ENCODE measurements around the gene SIGLEC12. TPM values are rescaled to one million over a fixed set of nuclear protein-coding genes. Genes with fewer than 3 reads are reported as not detected.

SIGLEC12 gene
- total RNA-seq, 1 donor from 2014 or later = 0.52 TPM

DNA sequence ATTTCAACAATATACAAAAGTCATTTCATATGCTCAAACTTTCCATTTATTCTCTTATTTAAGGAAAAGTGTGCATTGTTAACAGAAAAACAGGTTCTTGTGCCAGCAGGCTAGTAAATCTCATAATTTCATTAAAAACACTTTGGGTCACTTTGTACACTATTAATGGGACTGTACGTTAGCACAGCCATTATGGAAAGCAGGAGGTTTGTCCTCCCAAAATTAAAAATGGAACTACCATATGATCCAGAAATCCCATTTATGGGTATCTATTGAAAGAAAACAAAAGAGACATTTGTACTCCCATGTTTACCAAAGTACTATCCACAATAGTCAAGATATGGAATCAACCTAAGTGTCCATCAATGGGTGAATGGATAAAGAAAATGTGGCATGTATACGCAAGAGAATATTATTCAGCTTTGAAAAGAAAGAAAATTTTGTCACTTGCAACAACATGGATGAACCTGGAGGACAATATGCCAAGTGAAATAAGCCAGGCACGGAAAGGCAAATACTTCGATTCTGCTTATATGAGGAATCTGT is 38.3 kb upstream of the SIGLEC12 start:
- Mint-ChIP-seq H3K27me3 (ENCODE audit: insufficient read depth) (peaks cover under 1% of the 10 kb centered on the region), H3K4me3 (no peak overlapping the region), H3K4me1 (ENCODE audit: low read depth) (no peaks in the 10 kb centered on the region), H3K27ac (no peak overlapping the region), H3K36me3 (ENCODE audit: low read depth) (no peaks in the 10 kb centered on the region), H3K9me3 (no peaks in the 10 kb centered on the region)
- intact Hi-C loops (cut with micrococcal nuclease) = no loop called here
- no peak for DNase-seq (ENCODE audit: low spot score)

GRCh38 chr19:51535535-51535934 is 33.9 kb upstream of the SIGLEC12 start:
- H3K27me3 Mint-ChIP-seq (ENCODE audit: insufficient read depth) = peaks cover 17% of the 10 kb centered on the region

GRCh38 chr19:51531349-51532315 is 30.0 kb upstream of the SIGLEC12 start, which contains the start of gene SIGLEC6:
Gene SIGLEC6 (minus strand): TSS chr19:51531670. CDS start chr19:51531648, 22 bp downstream.
- Mint-ChIP-seq H3K9me3 (no peaks in the 10 kb centered on the region), H3K27ac (no peak within 1 kb of the TSS), H3K4me3 (no peak within 1 kb of the TSS), H3K4me1 (ENCODE audit: low read depth) (no peaks in the 10 kb centered on the region), H3K27me3 (ENCODE audit: insufficient read depth) (peaks cover 21% of the 10 kb centered on the region), H3K36me3 (ENCODE audit: low read depth) (no peaks in the 10 kb centered on the region)
- no peak for DNase-seq (ENCODE audit: low spot score)
- intact Hi-C loops (cut with micrococcal nuclease) = no loop called here

More at GRCh38 chr19:51535535-51535934, 33.9 kb upstream of the SIGLEC12 start:
- no peaks in the 10 kb centered on the region for H3K4me1 Mint-ChIP-seq (ENCODE audit: low read depth)
- no peaks in the 10 kb centered on the region for H3K9me3 Mint-ChIP-seq
- H3K4me3 Mint-ChIP-seq = no peak overlapping the region
- no peak for DNase-seq (ENCODE audit: low spot score)
- H3K36me3 Mint-ChIP-seq (ENCODE audit: low read depth) = no peaks in the 10 kb centered on the region
- H3K27ac Mint-ChIP-seq = no peak overlapping the region
- intact Hi-C loops (cut with micrococcal nuclease) = no loop called here

DNA sequence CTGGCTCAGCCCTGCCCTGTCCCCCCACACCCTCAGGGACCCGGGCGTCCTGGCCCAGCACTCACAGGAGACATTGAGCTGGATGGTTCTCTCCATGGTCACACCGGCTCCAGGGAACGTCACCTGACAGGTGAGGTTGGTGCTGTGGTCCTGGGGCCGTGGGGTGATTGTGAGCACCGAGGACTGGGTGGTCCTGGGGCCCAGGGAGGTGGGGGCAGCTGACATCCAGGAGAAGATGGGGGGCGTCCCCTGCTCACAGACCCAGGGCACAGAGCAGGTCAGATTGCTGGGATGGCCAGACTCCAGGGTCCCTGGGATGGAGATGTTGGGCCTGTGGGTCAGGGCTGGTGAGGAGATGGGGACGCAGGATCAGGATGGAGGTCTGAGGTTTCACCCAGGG is 29.0 kb upstream of the SIGLEC12 start:
- Mint-ChIP-seq H3K4me1 (ENCODE audit: low read depth) (no peaks in the 10 kb centered on the region), H3K36me3 (ENCODE audit: low read depth) (no peaks in the 10 kb centered on the region), H3K9me3 (no peaks in the 10 kb centered on the region), H3K4me3 (no peak overlapping the region), H3K27me3 (ENCODE audit: insufficient read depth) (peaks cover 25% of the 10 kb centered on the region), H3K27ac (no peak overlapping the region)
- intact Hi-C loops (cut with micrococcal nuclease) = no loop called here
- DNase-seq (ENCODE audit: low spot score) = no peak

DNA sequence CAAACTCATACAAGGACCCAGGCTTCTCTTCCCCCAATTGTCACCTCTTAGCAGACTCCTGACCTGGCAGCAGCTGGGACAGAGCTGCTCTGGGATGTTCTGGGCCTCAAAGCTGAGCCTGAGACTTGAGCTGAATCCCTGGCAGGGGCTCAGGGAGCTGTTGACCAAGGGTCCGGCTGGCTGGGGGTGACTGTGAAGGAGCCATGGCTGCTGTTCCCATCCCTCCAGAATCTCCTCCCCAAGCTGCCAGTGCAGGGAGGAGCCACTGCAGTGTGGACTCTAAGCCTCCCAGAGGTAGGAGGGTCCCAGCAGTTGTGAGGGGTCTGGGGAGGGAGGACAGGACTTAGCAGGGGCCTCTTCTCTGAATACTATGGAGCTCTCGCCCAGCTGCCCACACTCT is 27.7 kb upstream of the SIGLEC12 start:
- H3K9me3 Mint-ChIP-seq = no peaks in the 10 kb centered on the region
- H3K27ac Mint-ChIP-seq = no peak overlapping the region
- peaks cover 24% of the 10 kb centered on the region for H3K27me3 Mint-ChIP-seq (ENCODE audit: insufficient read depth)
- H3K4me3 Mint-ChIP-seq = no peak overlapping the region
- H3K36me3 Mint-ChIP-seq (ENCODE audit: low read depth) = no peaks in the 10 kb centered on the region
- H3K4me1 Mint-ChIP-seq (ENCODE audit: low read depth) = no peaks in the 10 kb centered on the region
- no peak for DNase-seq (ENCODE audit: low spot score)
- intact Hi-C loops (cut with micrococcal nuclease) = no loop called here

- H3K27me3 Mint-ChIP-seq (ENCODE audit: insufficient read depth) = peaks cover 26% of the 10 kb centered on the region
- intact Hi-C loops (cut with micrococcal nuclease) = no loop called here
- no peaks in the 10 kb centered on the region for H3K9me3 Mint-ChIP-seq
- H3K27ac Mint-ChIP-seq = no peak overlapping the region
- DNase-seq (ENCODE audit: low spot score) = no peak
- H3K4me3 Mint-ChIP-seq = no peak overlapping the region
- H3K4me1 Mint-ChIP-seq (ENCODE audit: low read depth) = peaks cover 6% of the 10 kb centered on the region
- H3K36me3 Mint-ChIP-seq (ENCODE audit: low read depth) = no peaks in the 10 kb centered on the region
Observed at GRCh38 chr19:51525651-51526050, 24.1 kb upstream of the SIGLEC12 start.

- intact Hi-C loops (cut with micrococcal nuclease) = no loop called here
- no peak overlapping the region for H3K4me3 Mint-ChIP-seq
- H3K4me1 Mint-ChIP-seq (ENCODE audit: low read depth) = peaks cover 6% of the 10 kb centered on the region
- H3K9me3 Mint-ChIP-seq = no peaks in the 10 kb centered on the region
- no peak overlapping the region for H3K27ac Mint-ChIP-seq
- H3K27me3 Mint-ChIP-seq (ENCODE audit: insufficient read depth) = peaks cover 26% of the 10 kb centered on the region
- DNase-seq (ENCODE audit: low spot score) = no peak
- no peaks in the 10 kb centered on the region for H3K36me3 Mint-ChIP-seq (ENCODE audit: low read depth)
Observed at GRCh38 chr19:51524666-51525264, 23.2 kb upstream of the SIGLEC12 start.

DNA sequence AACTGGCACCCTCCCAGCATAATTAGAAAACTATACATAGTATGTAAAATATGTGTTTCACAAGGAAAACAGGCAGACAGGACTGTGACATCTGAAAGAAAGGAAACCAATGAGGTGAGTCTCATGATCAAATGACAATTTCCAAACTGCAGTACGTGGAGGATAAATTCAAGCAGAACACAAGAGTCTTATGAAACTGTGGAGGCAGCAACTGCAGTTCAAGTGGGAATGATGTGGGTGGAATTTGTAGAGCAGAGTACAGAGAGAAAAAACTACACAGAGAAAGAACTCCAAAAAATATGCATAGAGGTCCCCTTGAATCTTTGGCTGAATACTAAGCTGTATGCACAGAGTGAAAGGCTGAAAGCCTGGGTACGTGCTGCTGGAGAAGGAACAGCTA is 20.2 kb upstream of the SIGLEC12 start:
- no peak for DNase-seq (ENCODE audit: low spot score)
- peaks cover 22% of the 10 kb centered on the region for H3K27me3 Mint-ChIP-seq (ENCODE audit: insufficient read depth)
- intact Hi-C loops (cut with micrococcal nuclease) = no loop called here
- H3K36me3 Mint-ChIP-seq (ENCODE audit: low read depth) = no peaks in the 10 kb centered on the region
- peaks cover 6% of the 10 kb centered on the region for H3K4me1 Mint-ChIP-seq (ENCODE audit: low read depth)
- H3K27ac Mint-ChIP-seq = no peak overlapping the region
- H3K4me3 Mint-ChIP-seq = no peak overlapping the region
- H3K9me3 Mint-ChIP-seq = peaks cover 11% of the 10 kb centered on the region

GRCh38 chr19:51521357-51521756 is 19.8 kb upstream of the SIGLEC12 start:
- intact Hi-C loops (cut with micrococcal nuclease) = no loop called here
- peaks cover 6% of the 10 kb centered on the region for H3K4me1 Mint-ChIP-seq (ENCODE audit: low read depth)
- peaks cover 11% of the 10 kb centered on the region for H3K9me3 Mint-ChIP-seq
- no peak overlapping the region for H3K4me3 Mint-ChIP-seq
- H3K27me3 Mint-ChIP-seq (ENCODE audit: insufficient read depth) = peaks cover 21% of the 10 kb centered on the region
- no peak for DNase-seq (ENCODE audit: low spot score)
- H3K27ac Mint-ChIP-seq = no peak overlapping the region
- H3K36me3 Mint-ChIP-seq (ENCODE audit: low read depth) = no peaks in the 10 kb centered on the region

- no peak for DNase-seq (ENCODE audit: low spot score)
- Mint-ChIP-seq H3K27me3 (ENCODE audit: insufficient read depth) (peaks cover 18% of the 10 kb centered on the region), H3K27ac (no peak overlapping the region), H3K4me1 (ENCODE audit: low read depth) (peaks cover 6% of the 10 kb centered on the region), H3K9me3 (peaks cover 11% of the 10 kb centered on the region), H3K36me3 (ENCODE audit: low read depth) (no peaks in the 10 kb centered on the region), H3K4me3 (no peak overlapping the region)
- intact Hi-C loops (cut with micrococcal nuclease) = no loop called here
Observed at GRCh38 chr19:51520728-51521127, 19.1 kb upstream of the SIGLEC12 start.

DNA sequence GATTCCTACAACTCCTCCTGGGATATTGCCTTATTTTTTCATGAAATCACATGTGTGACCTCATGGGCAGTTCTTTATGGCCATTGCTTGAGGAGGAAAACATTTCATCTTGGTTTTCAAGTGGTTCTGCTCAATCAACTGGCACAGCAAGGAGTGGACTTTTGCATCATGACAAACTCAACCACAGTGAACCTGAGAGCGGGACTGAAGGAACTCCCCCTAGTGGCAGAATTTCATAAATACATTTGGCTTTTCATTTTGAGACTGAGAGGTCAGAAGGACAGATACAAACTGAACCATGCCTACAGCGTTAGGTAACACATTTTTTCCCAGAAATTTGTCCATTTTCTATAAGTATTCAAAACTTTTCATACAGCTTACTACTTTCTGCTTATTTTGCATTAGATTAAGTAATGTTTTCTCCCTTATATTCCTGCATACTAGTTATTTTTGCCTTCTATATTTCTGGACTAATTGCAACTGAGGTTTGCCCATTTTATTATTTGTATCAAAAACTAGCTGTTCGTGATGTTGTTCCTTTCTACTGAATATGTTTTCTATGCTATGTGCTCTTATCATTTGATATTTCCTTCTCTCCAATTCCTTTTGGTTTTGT is 13.4 kb upstream of the SIGLEC12 start:
- Mint-ChIP-seq H3K36me3 (ENCODE audit: low read depth) (no peaks in the 10 kb centered on the region), H3K9me3 (peaks cover 11% of the 10 kb centered on the region), H3K27me3 (ENCODE audit: insufficient read depth) (peaks cover 26% of the 10 kb centered on the region), H3K4me3 (no peak overlapping the region), H3K27ac (no peak overlapping the region), H3K4me1 (ENCODE audit: low read depth) (peaks cover 17% of the 10 kb centered on the region)
- intact Hi-C loops (cut with micrococcal nuclease) = loop anchor here (1.0 to 5.0 kb wide), 5 partner anchors 42 to 176 kb away; partner anchors contain the start of gene SIGLEC10
- DNase-seq (ENCODE audit: low spot score) = peak; percentile 15

- Mint-ChIP-seq H3K4me1 (ENCODE audit: low read depth) (peaks cover 17% of the 10 kb centered on the region), H3K27ac (no peak overlapping the region), H3K4me3 (no peak overlapping the region), H3K36me3 (ENCODE audit: low read depth) (no peaks in the 10 kb centered on the region), H3K27me3 (ENCODE audit: insufficient read depth) (peaks cover 26% of the 10 kb centered on the region), H3K9me3 (peaks cover 11% of the 10 kb centered on the region)
- DNase-seq (ENCODE audit: low spot score) = no peak
- intact Hi-C loops (cut with micrococcal nuclease) = no loop called here
Observed at GRCh38 chr19:51513968-51514367, 12.4 kb upstream of the SIGLEC12 start.
